Activated naive CD4-positive, alpha-beta T cell treated with Interleukin-2 at 50 U/mL for 16 hours (primary cell): ENCODE data around the gene TMED10.

Experiments used
- DNase-seq: peaks from one replicate; pipeline ENCODE4 v3.0.0-alpha.2; 2020

Gene TMED10

DNA sequence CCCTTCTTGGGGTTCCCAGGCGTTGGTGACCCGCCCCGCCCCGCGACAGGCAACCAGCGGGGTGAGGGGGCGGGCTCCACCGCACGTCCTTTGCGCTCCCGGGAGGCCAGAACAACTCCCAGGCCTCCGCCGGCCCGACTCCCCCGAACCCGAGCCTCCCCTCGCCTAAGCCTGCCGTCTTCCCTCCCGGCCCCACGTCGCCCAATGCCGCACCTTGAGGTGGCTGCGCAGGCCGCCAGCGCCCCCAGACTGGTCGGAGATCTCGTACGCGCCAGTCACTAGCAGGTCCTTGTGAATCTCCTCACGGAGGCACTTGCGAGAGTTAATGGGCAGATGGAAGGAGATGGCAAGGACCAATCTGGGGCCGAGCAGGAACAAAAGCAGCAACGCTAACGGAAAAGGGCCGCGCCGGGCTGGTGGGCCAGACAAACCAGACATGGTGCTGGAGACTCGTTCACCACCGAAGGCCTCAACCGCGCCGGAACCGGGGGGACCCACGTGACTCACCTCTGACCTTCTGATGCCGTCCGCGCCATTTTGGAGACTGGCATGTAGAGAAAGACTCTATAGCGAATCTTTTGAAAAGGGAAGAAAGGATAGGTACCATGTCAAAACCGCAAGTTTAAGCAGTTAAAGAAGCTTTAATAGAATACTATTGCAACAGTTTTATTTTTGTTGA is at the start of gene TMED10:
Gene TMED10 (minus strand): TSS at position 471 of the 679 bp plus-strand sequence. CDS start 33 bp downstream, at position 438.
- peak; percentile 90 for DNase-seq

- DNase-seq, result no peak
These were observed 48.1 kb upstream of the TMED10 start for GRCh38 chr14:75224561-75224960.

DNA sequence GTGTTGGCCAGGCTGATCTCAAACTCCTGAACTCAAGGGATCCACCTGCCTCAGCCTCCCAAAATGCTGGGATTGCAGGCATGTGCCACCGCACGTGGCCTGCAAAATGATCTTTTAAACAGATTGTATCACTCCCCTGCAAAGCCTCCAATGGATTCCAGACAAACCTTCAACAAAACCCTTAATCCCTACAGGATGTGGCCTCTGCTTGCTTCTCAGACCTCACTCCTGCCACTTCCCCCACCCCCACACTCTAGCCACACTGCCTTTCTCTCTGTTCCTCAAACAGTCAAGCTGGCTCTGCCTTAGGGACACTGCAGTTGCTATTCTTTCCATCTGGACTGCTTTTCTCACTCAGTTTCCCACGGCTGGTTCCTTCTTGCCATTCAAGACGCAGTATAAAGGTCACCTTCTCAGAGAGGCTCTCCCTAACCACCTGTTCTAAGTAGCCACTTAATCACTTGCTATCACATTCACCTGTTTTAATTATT is 47.3 kb upstream of the TMED10 start:
- DNase-seq, result no peak

- no peak for DNase-seq
These were observed 45.8 kb upstream of the TMED10 start for GRCh38 chr14:75222208-75222701.

DNA sequence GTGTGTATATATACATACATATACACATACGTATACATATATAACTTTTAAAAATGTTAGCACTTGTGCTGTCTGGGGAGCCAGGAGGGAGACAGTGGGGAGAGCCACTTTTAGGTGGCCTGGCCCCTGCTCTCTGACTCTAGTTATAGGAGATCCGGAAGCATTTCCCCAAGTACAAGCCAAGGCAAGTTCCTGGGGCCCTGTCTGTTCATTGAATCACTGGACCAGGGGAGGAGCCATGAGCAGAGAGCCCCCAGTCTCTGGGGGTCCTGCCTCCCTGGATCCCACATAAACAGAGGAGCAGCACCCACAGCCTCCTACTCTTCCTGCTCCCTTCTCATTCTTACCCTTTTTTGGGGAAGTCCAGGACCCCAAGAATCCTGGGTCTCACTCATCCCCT is 45.4 kb upstream of the TMED10 start:
- DNase-seq, result no peak

DNA sequence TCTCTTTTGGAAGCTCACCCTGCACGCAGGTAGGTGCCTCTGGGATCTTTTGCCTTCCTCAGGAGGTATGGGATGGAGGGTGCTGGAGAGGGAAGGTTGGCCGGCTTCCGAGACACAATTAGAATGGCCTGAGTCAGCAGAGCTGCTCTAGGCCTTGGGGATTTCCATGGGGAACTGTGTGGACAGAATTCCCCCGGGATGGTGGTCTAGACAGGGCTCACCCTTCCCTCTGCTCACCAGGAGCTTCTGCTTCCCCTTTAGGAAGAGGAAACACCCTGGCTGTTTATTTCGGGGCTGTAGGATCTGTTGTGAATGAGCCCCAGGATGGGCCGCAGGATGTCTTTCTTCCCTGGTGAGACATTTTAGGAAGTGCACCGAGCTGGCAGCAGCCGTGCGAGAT is 43.7 kb upstream of the TMED10 start:
- no peak for DNase-seq

- no peak for DNase-seq
These were observed 41.2 kb upstream of the TMED10 start for GRCh38 chr14:75217508-75218206.

DNA sequence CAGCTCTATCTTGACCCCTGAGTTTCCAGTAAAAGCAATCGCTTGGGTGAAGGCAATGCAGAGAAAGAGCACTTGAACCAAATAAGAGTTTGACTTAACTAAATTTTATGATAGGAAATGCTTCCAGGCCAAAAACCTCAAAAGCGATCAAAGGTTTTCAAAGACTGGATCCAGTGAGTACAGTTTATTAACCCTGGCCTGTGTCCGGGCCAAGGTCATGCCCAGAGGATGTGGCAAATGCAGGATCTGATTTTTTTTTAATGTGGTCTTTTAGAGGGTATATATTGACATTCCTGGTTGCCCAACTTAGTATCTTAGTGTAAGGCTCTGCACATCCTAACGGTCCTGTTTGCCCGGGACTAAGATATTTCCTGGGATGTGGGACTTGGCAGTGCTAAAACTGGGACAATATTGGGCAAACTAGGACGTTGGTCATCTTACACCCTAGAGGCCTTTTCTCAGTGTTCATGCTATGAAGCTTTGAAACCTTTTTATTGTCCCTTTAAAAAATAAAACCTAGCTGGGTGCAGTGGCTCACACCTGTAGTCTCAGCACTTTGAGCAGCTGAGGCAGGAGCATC is 40.1 kb upstream of the TMED10 start:
- DNase-seq, result no peak

DNA sequence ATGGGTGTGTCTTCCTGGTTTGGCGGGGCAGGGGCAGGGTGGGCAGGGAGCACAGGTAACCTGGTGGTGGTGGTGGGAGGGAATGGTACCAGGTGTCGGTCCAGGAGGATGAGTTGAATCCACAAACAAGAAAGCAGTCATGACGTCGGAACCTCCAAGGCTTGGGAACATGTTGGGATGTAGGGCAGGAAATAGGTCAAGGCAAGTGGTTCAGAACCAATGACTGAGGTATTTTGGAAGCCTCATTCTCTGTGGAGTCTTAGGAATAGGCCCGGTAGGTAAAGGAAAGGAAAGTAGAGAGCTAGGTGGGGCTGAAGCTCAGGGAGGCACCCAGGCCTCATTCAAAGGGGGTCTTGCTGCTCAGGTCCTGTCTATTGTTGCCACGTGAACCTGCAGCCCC is 39.1 kb upstream of the TMED10 start:
- DNase-seq, result no peak

GRCh38 chr14:75214558-75214957 is 38.1 kb upstream of the TMED10 start:
- no peak for DNase-seq

DNA sequence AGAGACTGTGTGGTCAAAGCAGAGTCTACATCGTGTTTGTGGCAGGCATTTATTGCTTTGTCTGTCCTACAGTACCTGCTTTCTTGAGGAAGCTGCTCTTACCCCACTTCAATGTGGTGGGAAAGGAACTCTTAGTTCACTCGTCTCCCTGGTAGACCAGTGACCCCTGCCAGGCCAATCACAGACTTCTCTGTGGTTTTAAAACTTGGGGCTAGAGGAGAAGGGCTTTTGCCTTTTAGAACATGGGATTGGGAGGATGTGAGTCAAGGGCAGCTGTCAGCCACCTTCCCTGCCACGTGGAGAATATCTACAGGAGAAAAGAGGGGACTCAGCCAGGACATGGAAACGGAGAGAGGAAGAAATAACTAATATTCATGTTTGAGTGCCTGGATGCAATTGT is 36.8 kb upstream of the TMED10 start:
- DNase-seq, result no peak

GRCh38 chr14:75208843-75209242 is 32.4 kb upstream of the TMED10 start:
- DNase-seq, result no peak

GRCh38 chr14:75206190-75206589 is 29.8 kb upstream of the TMED10 start:
- no peak for DNase-seq

DNA sequence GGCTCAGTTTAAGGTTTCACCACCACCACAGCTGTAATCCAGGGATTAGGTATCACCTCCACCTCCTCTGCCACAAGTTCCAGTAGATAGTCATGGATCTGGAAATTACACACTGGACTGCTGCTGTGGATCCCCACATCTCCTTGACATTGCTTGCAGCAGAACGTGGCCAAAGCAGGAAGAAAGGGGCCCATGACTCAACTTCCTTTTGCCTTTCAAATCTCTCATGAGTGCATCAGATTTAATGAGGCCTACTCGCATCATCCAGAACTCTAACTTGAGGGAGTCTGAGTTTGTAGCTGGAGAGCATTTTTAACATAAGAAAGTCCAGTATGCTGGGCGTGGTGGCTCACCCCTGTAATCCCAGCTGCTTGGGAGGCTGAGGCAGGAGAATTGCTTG is 29.2 kb upstream of the TMED10 start:
- DNase-seq, result no peak

DNA sequence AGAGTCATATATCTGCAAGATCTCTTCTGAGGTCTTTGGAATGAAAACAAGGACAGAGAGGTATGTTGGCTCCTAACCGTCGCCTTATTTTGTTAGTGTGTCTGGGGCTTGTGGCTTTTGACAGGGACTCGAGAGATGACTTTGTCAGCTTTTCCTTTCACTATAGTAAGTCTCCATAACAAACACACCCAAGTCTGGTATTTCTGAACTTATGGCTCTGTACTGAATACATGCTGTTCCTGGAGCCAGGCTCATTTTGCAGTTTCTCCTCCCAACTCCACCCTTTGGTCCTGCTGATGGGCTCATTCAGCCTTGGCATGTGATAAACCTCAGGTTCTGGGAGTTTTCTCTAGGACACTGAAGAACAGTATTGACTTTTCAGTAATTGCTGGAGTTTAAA is 27.7 kb upstream of the TMED10 start:
- no peak for DNase-seq

- DNase-seq, result no peak
These were observed 26.2 kb upstream of the TMED10 start for GRCh38 chr14:75202657-75203056.

- DNase-seq, result no peak
These were observed 24.7 kb upstream of the TMED10 start for GRCh38 chr14:75201087-75201486.

- DNase-seq, result no peak
These were observed 24.0 kb upstream of the TMED10 start for GRCh38 chr14:75200451-75200850.

GRCh38 chr14:75198291-75198933 is 22.0 kb upstream of the TMED10 start:
- DNase-seq, result no peak

GRCh38 chr14:75197338-75197737 is 20.9 kb upstream of the TMED10 start:
- DNase-seq, result no peak

GRCh38 chr14:75196468-75196867 is 20.1 kb upstream of the TMED10 start:
- no peak for DNase-seq

GRCh38 chr14:75196064-75196463 is 19.7 kb upstream of the TMED10 start:
- DNase-seq, result no peak

- no peak for DNase-seq
These were observed 14.7 kb upstream of the TMED10 start for GRCh38 chr14:75191100-75191499.

GRCh38 chr14:75190023-75190422 is 13.6 kb upstream of the TMED10 start:
- DNase-seq, result no peak
